GM08714 (cell line): ENCODE measurements around the gene SFRP5.
A peak's percentile ranks its signal among the peaks of the same experiment; 100 is the strongest.

Experiments used
- H3K4me3 ChIP-seq: fragments of 200-500 bp; sonication (Bioruptor generic); 2 replicates; pipeline ENCODE4 v1.5.1; 2014; ENCODE audit warnings: mild to moderate bottlenecking, low read length, inconsistent platforms
- ZNF274 ChIP-seq: IDR thresholded peaks from 2 replicates; pipeline ENCODE4 v1.6.1; 2012; ENCODE audit warnings: mild to moderate bottlenecking, low read depth, low read length

SFRP5 gene

GRCh38 chr10:97743169-97743943 is 28.4 kb downstream of the SFRP5 start:
- no peak for TF ChIP-seq ZNF274
- no peak overlapping the region for H3K4me3 ChIP-seq

GRCh38 chr10:97740613-97741012 is 31.2 kb downstream of the SFRP5 start:
- peak overlapping the region; percentile 22; the same call in 1 of the 2 replicates for H3K4me3 ChIP-seq
- TF ChIP-seq ZNF274: no peak

GRCh38 chr10:97738616-97739015 is 33.2 kb downstream of the SFRP5 start:
- no peak overlapping the region; the same call in 1 of the 2 replicates for H3K4me3 ChIP-seq
- TF ChIP-seq ZNF274: no peak

- no peak for TF ChIP-seq ZNF274
- H3K4me3 ChIP-seq: peak overlapping the region; percentile 82
Observed at GRCh38 chr10:97737770-97738265, 34.0 kb downstream of the SFRP5 start.

GRCh38 chr10:97736902-97737769 is 34.7 kb downstream of the SFRP5 start, which contains the start of gene ZFYVE27:
TSS of gene ZFYVE27 (plus strand) at chr10:97737128. CDS start at chr10:97738478, 1,350 bp downstream.
- peak within 1 kb of the TSS; percentile 82 for H3K4me3 ChIP-seq
- TF ChIP-seq ZNF274: no peak

GRCh38 chr10:97736403-97736901 is 35.3 kb downstream of the SFRP5 start:
- no peak for TF ChIP-seq ZNF274
- peak overlapping the region; percentile 27; the same call in 1 of the 2 replicates for H3K4me3 ChIP-seq

- TF ChIP-seq ZNF274: no peak
- no peak overlapping the region for H3K4me3 ChIP-seq
Observed at GRCh38 chr10:97734021-97734420, 37.8 kb downstream of the SFRP5 start.

GRCh38 chr10:97733256-97733655 is 38.5 kb downstream of the SFRP5 start:
- TF ChIP-seq ZNF274: no peak
- no peak overlapping the region for H3K4me3 ChIP-seq

GRCh38 chr10:97732052-97732359 is 39.8 kb downstream of the SFRP5 start:
- no peak overlapping the region for H3K4me3 ChIP-seq
- TF ChIP-seq ZNF274: no peak

GRCh38 chr10:97731346-97732051 is 40.3 kb downstream of the SFRP5 start:
- no peak for TF ChIP-seq ZNF274
- H3K4me3 ChIP-seq: no peak overlapping the region

- no peak for TF ChIP-seq ZNF274
- H3K4me3 ChIP-seq: no peak overlapping the region
Observed at GRCh38 chr10:97729014-97729413, 42.8 kb downstream of the SFRP5 start.

- TF ChIP-seq ZNF274: no peak
- no peak overlapping the region for H3K4me3 ChIP-seq
Observed at GRCh38 chr10:97726636-97727178, 45.1 kb downstream of the SFRP5 start.

- no peak for TF ChIP-seq ZNF274
Observed at GRCh38 chr10:97724341-97724941, 47.4 kb downstream of the SFRP5 start.

More at GRCh38 chr10:97724341-97724941, 47.4 kb downstream of the SFRP5 start:
- no peak overlapping the region for H3K4me3 ChIP-seq
